A673 (cell line): ENCODE results near the gene C1QTNF5. TPM values are rescaled to one million over a fixed set of nuclear protein-coding genes. Genes with fewer than 3 reads are reported as not detected.
A peak's percentile ranks its signal among the peaks of the same experiment; 100 is the strongest.

Experiments
- BruUV-seq: library from RNA; stranded (reverse); fragments of 400-500 nt; replicated peaks from 2 replicates; lab custom pipeline; 2021; lab: Mats Ljungman, UMichigan
- CTCF ChIA-PET: fragments of 300-600 bp; sonication (Branson Sonifier 250); formaldehyde crosslinking; loops from one replicate; lab custom pipeline; 2022; ENCODE audit warnings: antibody characterized with exemption; lab: Charles Lee
- POLR2A ChIA-PET: fragments of 300-600 bp; sonication (Branson Sonifier 250); formaldehyde crosslinking; loops from one replicate; lab custom pipeline; 2022; ENCODE audit warnings: antibody characterized with exemption; ENCODE audit not compliant: low non-redundant PET; lab: Charles Lee
- DNase-seq: peaks from one replicate; pipeline ENCODE4 v3.0.0-alpha.2; 2015; ENCODE audit warnings: low spot score
- H3K27ac ChIP-seq: fragments of 200-600 bp; sonication (generic); 2 replicates; pipeline ENCODE4 v1.5.1; 2016; ENCODE audit warnings: mixed run types, low read depth, mild to moderate bottlenecking, mixed read lengths, antibody characterized with exemption, low read length; ENCODE audit not compliant: poor library complexity, severe bottlenecking
- H3K27me3 ChIP-seq: fragments of 200-600 bp; sonication (generic); replicated peaks from 2 replicates; pipeline ENCODE4 v1.6.1; 2017; ENCODE audit warnings: mixed run types, low read depth, mild to moderate bottlenecking, mixed read lengths, antibody characterized with exemption, low read length; ENCODE audit not compliant: insufficient read depth, poor library complexity
- H3K36me3 ChIP-seq: fragments of 200-600 bp; sonication (generic); 2 replicates; pipeline ENCODE4 v1.6.1; 2016; ENCODE audit warnings: mixed run types, mild to moderate bottlenecking, mixed read lengths, antibody characterized with exemption, low read length; ENCODE audit not compliant: insufficient read depth, poor library complexity, severe bottlenecking
- H3K4me1 ChIP-seq: fragments of 200-600 bp; sonication (generic); 2 replicates; pipeline ENCODE4 v1.6.1; 2017; ENCODE audit warnings: mixed run types, mild to moderate bottlenecking, mixed read lengths, antibody characterized with exemption, low read length; ENCODE audit not compliant: insufficient read depth, poor library complexity, severe bottlenecking
- H3K4me3 ChIP-seq: fragments of 200-600 bp; sonication (generic); 2 replicates; pipeline ENCODE4 v1.5.1; 2016; ENCODE audit warnings: low read depth, mixed run types, mild to moderate bottlenecking, mixed read lengths, low read length; ENCODE audit not compliant: poor library complexity, severe bottlenecking
- H3K9me3 ChIP-seq: fragments of 200-600 bp; sonication (generic); 2 replicates; pipeline ENCODE4 v1.6.1; 2016; ENCODE audit warnings: mixed run types, low read depth, mild to moderate bottlenecking, mixed read lengths, antibody characterized with exemption, low read length; ENCODE audit not compliant: poor library complexity, severe bottlenecking
- EZH2 ChIP-seq: fragments of 200-600 bp; sonication (generic); IDR thresholded peaks from 2 replicates; pipeline ENCODE4 v1.6.1; 2017; ENCODE audit warnings: borderline replicate concordance, low read depth, mild to moderate bottlenecking, mixed read lengths, antibody characterized with exemption, low read length; ENCODE audit not compliant: poor library complexity, severe bottlenecking
- intact Hi-C: fragments of 100-400 bp; cut with micrococcal nuclease; formaldehyde crosslinking; loops from one replicate; pipeline ENCODE4 v1.10.0; 2022; ENCODE audit not compliant: unreplicated experiment
- total RNA-seq: library from RNA; stranded (reverse); gene quantifications from 2 replicates; pipeline ENCODE4 v1.2.3, GENCODE V29; 2021
- TF ChIP-seq, protein P1 (sequence below): fragments of 300-800, 200-600 bp; sonication (generic); conservative IDR thresholded peaks from 2 replicates; pipeline ENCODE4 v1.5.1; 2017; ENCODE audit warnings: low read depth, mild to moderate bottlenecking, antibody characterized with exemption, low read length, moderate library complexity, mixed read lengths

Gene C1QTNF5
- total RNA-seq, 1 experiment from 2014 or later: not detected

DNA sequence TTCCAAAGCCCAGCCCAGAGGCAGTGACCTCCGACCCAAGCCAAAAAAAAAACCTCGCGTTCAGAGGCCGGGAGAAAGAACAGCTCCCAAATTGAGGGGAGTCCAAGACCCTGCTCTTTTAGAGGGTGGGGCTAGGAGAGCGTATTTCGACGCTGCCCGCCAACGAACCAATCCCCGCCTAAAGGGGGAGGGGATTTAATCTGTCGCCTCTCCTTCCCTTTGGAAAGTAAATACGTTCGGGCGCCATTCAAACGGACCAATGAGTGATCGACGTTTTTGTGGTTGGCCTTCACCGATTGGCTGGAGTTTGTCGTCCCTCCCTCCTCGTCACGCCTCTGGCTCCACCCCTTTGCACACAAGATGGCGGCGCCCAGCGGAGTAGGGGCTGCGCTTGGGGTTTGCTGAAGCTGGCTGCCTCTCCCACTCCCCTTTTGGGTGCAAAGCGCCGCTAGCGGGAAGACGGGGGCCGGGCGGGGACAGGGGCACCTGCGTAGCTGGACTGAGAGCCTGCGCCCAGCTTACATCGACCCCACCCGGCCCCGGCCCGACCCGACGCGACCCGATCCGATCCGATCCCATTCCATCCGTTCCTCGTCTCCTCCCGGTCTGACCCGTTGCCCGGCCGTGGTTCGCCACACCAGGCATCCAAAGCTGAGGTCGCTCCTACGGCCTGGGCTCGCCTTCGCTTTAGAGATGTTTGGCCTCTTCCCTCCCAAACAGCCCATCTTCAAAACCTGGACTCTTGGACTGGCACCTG is 6.3 kb downstream of the C1QTNF5 start, which contains the start of gene RNF26:
Gene RNF26, plus strand, starts transcription at position 354 of the 757 bp plus-strand sequence. CDS start 596 bp downstream, outside the sequence.
- Histone ChIP-seq H3K36me3 (peaks cover 12% of the 10 kb centered on the region), H3K9me3 (no peaks in the 10 kb centered on the region), H3K27me3 (no peaks in the 10 kb centered on the region), H3K27ac (peak within 1 kb of the TSS; percentile 91), H3K4me3 (peak within 1 kb of the TSS; percentile 76), H3K4me1 (peaks cover 39% of the 10 kb centered on the region)
- DNase-seq: peak; percentile 100
- intact Hi-C loops: loop anchor here (10.0 kb wide), 1 partner anchor 430 kb away; no protein-coding TSS in a partner anchor
- TSS peak; percentile 69 for BruUV-seq
- POLR2A ChIA-PET: interaction anchor here (0.6 to 1.0 kb wide), 3 partner anchors 12 to 30 kb away, joined by 3 to 4 read pairs (median 3); no protein-coding TSS in a partner anchor
- TF ChIP-seq EZH2: no peak
- TF ChIP-seq, protein P1, sequence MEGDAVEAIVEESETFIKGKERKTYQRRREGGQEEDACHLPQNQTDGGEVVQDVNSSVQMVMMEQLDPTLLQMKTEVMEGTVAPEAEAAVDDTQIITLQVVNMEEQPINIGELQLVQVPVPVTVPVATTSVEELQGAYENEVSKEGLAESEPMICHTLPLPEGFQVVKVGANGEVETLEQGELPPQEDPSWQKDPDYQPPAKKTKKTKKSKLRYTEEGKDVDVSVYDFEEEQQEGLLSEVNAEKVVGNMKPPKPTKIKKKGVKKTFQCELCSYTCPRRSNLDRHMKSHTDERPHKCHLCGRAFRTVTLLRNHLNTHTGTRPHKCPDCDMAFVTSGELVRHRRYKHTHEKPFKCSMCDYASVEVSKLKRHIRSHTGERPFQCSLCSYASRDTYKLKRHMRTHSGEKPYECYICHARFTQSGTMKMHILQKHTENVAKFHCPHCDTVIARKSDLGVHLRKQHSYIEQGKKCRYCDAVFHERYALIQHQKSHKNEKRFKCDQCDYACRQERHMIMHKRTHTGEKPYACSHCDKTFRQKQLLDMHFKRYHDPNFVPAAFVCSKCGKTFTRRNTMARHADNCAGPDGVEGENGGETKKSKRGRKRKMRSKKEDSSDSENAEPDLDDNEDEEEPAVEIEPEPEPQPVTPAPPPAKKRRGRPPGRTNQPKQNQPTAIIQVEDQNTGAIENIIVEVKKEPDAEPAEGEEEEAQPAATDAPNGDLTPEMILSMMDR: no peak
- CTCF ChIA-PET: interaction anchor here (0.6 to 1.3 kb wide), 2 partner anchors 22 to 1001 kb away, joined by 5 to 9 read pairs; no protein-coding TSS in a partner anchor

DNA sequence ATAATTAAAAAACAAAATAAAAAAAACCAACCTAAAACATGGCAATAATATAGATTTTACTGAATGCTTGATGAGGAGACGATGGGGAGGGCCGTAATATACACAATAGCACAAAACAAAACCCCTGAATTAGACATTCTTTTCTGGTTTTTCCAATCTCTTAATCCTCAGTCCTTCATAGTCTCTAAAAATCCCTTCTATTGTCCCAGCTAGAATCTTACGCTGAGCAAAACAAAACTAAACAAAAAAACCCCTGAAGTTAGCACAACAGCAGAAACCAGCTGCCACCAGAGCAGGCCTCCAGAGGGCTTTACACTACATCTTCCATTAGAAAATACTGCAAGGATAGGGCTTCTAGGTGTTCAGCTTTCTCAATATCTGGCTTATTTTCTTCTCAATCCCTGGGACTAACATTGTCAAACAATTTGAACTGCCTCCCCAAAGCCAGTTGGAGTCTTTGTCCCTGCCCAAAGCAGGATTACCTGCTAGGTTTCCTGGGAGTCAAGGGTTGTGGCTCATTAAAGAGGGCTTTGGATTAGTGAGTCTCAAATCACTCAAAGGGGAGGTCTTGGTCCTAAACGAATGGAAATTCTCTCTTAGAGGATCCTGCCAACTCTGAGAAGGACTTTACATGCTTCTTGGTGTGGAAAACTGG is 8.4 kb downstream of the C1QTNF5 start:
- no peaks in the 10 kb centered on the region for H3K9me3 ChIP-seq
- H3K4me1 ChIP-seq: peaks cover 19% of the 10 kb centered on the region
- H3K36me3 ChIP-seq: peaks cover 12% of the 10 kb centered on the region
- no peak for TF ChIP-seq EZH2
- TF ChIP-seq, protein P1: no peak
- no peak overlapping the region for H3K4me3 ChIP-seq
- ChIA-PET CTCF (no interaction called here), POLR2A (no interaction called here)
- intact Hi-C loops: loop anchor here (10.0 kb wide), 1 partner anchor 427 kb away; no protein-coding TSS in a partner anchor
- no TSS peak for BruUV-seq
- H3K27me3 ChIP-seq: no peaks in the 10 kb centered on the region
- peak overlapping the region; percentile 17 for H3K27ac ChIP-seq
- no peak for DNase-seq

DNA sequence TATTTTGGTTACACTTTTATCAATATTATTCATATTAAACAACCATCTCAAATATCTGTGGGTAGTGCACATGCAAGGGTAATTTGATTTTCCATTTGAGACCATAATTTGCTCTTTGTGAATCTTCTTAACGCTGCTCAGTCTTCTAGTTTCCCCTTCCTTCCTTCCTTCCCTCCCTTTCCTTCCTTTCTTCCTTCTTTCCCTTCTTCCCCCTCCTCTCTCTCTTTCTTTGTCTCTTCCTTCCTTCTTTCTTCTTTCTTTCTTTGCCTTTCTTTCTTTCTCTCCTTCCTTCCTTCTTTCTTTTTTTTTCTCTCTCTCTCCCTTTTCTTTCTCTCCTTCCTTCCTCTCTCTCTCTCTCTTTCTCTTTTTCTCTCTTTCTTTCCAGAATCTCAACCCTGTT is 10.4 kb downstream of the C1QTNF5 start:
- Histone ChIP-seq H3K9me3 (no peaks in the 10 kb centered on the region), H3K27me3 (no peaks in the 10 kb centered on the region), H3K27ac (no peak overlapping the region), H3K4me3 (no peak overlapping the region), H3K36me3 (no peaks in the 10 kb centered on the region), H3K4me1 (peaks cover 8% of the 10 kb centered on the region)
- POLR2A ChIA-PET: no interaction called here
- DNase-seq: no peak
- no TSS peak for BruUV-seq
- CTCF ChIA-PET: interaction anchor here (1.4 kb wide), 1 partner anchor 8 kb away, joined by 4 read pairs; no protein-coding TSS in a partner anchor
- TF ChIP-seq, protein P1: no peak
- no peak for TF ChIP-seq EZH2
- intact Hi-C loops: loop anchor here (10.0 kb wide), 1 partner anchor 425 kb away; no protein-coding TSS in a partner anchor
